Subcutaneous adipose tissue (tissue), 4 donors: ENCODE results near the gene RBMS2. TPM values are rescaled to one million over a fixed set of nuclear protein-coding genes. Genes with fewer than 3 reads are reported as not detected.

Source experiments
- small RNA-seq: library from RNA; depleted of rRNA; stranded (forward); fragments of <200 nt; gene quantifications from one replicate; pipeline ENCODE3, GENCODE V24; 2016
- total RNA-seq, 4 donors: library from RNA; depleted of rRNA; stranded (reverse); fragments of >200 nt; gene quantifications; one replicate each; pipeline ENCODE4 v1.1.0, GENCODE V29; 2016
- TF ChIP-seq, protein P1 (sequence below): fragments of 450-650 bp; IDR thresholded peaks from one replicate; pipeline ENCODE4 v1.5.1; 2016; ENCODE audit warnings: low read depth, mild to moderate bottlenecking, control low read depth, antibody characterized with exemption, moderate library complexity

The RBMS2 gene
- total RNA-seq, 4 donors from 2014 or later: 22.0 to 49.5 (median 33.0) TPM

- TF ChIP-seq, protein P1, sequence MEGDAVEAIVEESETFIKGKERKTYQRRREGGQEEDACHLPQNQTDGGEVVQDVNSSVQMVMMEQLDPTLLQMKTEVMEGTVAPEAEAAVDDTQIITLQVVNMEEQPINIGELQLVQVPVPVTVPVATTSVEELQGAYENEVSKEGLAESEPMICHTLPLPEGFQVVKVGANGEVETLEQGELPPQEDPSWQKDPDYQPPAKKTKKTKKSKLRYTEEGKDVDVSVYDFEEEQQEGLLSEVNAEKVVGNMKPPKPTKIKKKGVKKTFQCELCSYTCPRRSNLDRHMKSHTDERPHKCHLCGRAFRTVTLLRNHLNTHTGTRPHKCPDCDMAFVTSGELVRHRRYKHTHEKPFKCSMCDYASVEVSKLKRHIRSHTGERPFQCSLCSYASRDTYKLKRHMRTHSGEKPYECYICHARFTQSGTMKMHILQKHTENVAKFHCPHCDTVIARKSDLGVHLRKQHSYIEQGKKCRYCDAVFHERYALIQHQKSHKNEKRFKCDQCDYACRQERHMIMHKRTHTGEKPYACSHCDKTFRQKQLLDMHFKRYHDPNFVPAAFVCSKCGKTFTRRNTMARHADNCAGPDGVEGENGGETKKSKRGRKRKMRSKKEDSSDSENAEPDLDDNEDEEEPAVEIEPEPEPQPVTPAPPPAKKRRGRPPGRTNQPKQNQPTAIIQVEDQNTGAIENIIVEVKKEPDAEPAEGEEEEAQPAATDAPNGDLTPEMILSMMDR: no peak
Observed at GRCh38 chr12:56636675-56637540, 115.3 kb downstream of the RBMS2 start.

GRCh38 chr12:56637621-56638020, 116.0 kb downstream of the RBMS2 start:
- TF ChIP-seq, protein P1: no peak

- TF ChIP-seq, protein P1: no peak
Observed at GRCh38 chr12:56641219-56641618, 119.6 kb downstream of the RBMS2 start.

GRCh38 chr12:56644654-56645053, 123.0 kb downstream of the RBMS2 start:
- TF ChIP-seq, protein P1: no peak

DNA sequence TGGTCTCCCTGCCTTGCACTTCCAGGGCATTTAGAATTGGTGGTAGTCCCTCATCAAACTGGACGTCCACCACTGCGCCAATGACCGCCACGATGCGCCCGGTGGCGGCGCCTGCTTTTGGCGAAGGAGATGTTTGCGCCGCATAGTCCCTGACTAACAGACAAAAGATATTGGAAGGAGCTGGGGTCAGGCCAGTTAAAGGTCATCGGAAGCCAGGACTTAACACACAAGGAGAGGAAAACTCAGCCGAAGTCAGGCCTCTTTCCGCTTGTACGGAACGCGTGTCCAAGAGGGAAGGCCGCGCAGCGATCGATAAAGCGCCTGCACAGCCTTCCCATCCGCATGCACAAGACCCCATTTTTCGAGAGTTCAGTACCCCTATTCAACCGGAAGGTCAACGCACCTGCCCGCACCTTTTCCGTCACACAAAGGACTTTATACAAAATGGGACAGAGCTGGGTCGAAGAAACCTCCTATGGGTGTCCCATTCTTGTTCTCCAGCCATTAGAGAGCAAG, 123.6 kb downstream of the RBMS2 start:
- TF ChIP-seq, protein P1: no peak

Small RNAs within 50 kb of the gene (small RNA-seq; reads per million reads assigned to genes)
- gene RNU6-343P (not detected), gene SNORD59A (28,311 reads per million, percentile 100 among the genes with 10 or more reads in this experiment)

Other genes starting within 250 kb of the RBMS2 start
- 100 to 1,000 TPM; 107 to 278 (median 141) TPM for gene CS, start 221.5 kb upstream of the RBMS2 start, total RNA-seq
- 10 to 100 TPM; 59.7 to 76.7 (median 64.7) TPM for gene CNPY2, start 205.8 kb upstream of the RBMS2 start, total RNA-seq
- 10 to 100 TPM; 29.9 to 47.3 (median 31.7) TPM for gene PAN2, start 187.8 kb upstream of the RBMS2 start, total RNA-seq
- 1 to 10 TPM in 1 of 4 donors, not detected in 3; 1.0 TPM for gene IL23A, start 182.9 kb upstream of the RBMS2 start, total RNA-seq
- gene STAT2, start 161.7 kb upstream of the RBMS2 start, total RNA-seq: 100 to 1,000 TPM in 3 of 4 donors, 10 to 100 TPM in 1; 86.7 to 274 (median 213) TPM
- not detected for gene APOF, start 159.0 kb upstream of the RBMS2 start, total RNA-seq
- gene TIMELESS, start 72.4 kb upstream of the RBMS2 start, total RNA-seq: 1 to 10 TPM; 3.1 to 8.3 (median 4.8) TPM
- gene MIP, start 67.2 kb upstream of the RBMS2 start, total RNA-seq: not detected
- gene SPRYD4, start 53.2 kb upstream of the RBMS2 start, total RNA-seq: 1 to 10 TPM; 1.5 to 3.2 (median 1.8) TPM
- 1 to 10 TPM in 2 of 4 donors, not detected in 2; 1.8 to 3.2 TPM for gene GLS2, start 33.7 kb upstream of the RBMS2 start, total RNA-seq
- 100 to 1,000 TPM in 1 of 4 donors, 10 to 100 TPM in 3; 61.9 to 172 (median 82.3) TPM for gene BAZ2A, start 108.5 kb downstream of the RBMS2 start, total RNA-seq
- gene ATP5F1B, start 124.2 kb downstream of the RBMS2 start, total RNA-seq: 100 to 1,000 TPM; 323 to 838 (median 466) TPM
- gene PTGES3, start 166.5 kb downstream of the RBMS2 start, total RNA-seq: 100 to 1,000 TPM in 2 of 4 donors, 10 to 100 TPM in 2; 87.4 to 145 (median 96.2) TPM
- 1,000 to 10,000 TPM; 1,156 to 1,436 (median 1,318) TPM for gene NACA, start 203.5 kb downstream of the RBMS2 start, total RNA-seq
- gene PRIM1, start 230.5 kb downstream of the RBMS2 start, total RNA-seq: 10 to 100 TPM in 2 of 4 donors, 1 to 10 TPM in 2; 3.4 to 11.7 (median 8.2) TPM
- 1 to 10 TPM in 1 of 4 donors, not detected in 3; 3.1 TPM for gene HSD17B6, start 241.5 kb downstream of the RBMS2 start, total RNA-seq